ENCODE data around the gene APOC4. TPM values are rescaled to one million over a fixed set of nuclear protein-coding genes. Genes with fewer than 3 reads are reported as not detected.
A peak's percentile ranks its signal among the peaks of the same experiment; 100 is the strongest.

APOC4 gene
- total RNA-seq, 2 donors from 2014 or later: not detected

- no peak overlapping the region for H3K9ac ChIP-seq (ENCODE audit: low read depth in 2 of 2, low read length in 2 of 2)
- intact Hi-C loops (cut with DNase I): no loop called here
- H3K27me3 ChIP-seq: no peaks in the 10 kb centered on the region
- no peaks in the 10 kb centered on the region for H3K4me1 ChIP-seq
- H3K27ac ChIP-seq: no peak overlapping the region
- H3K9me3 ChIP-seq: no peaks in the 10 kb centered on the region
- H3K36me3 ChIP-seq: no peaks in the 10 kb centered on the region
- no peak for TF ChIP-seq CTCF (IDR thresholded peaks at IDR 0.05)
- DNase-seq: no peak
- no peak overlapping the region for H3K4me3 ChIP-seq
Observed at GRCh38 chr19:44947041-44947581, 5.1 kb downstream of the APOC4 start.

GRCh38 chr19:44948237-44948636, 6.2 kb downstream of the APOC4 start:
- H3K4me3 ChIP-seq: no peak overlapping the region
- intact Hi-C loops (cut with DNase I): no loop called here
- DNase-seq: no peak
- H3K27me3 ChIP-seq: no peaks in the 10 kb centered on the region
- no peak overlapping the region for H3K27ac ChIP-seq
- no peak for TF ChIP-seq CTCF (IDR thresholded peaks at IDR 0.05)
- no peaks in the 10 kb centered on the region for H3K9me3 ChIP-seq
- no peak overlapping the region for H3K9ac ChIP-seq (ENCODE audit: low read depth in 2 of 2, low read length in 2 of 2)
- no peaks in the 10 kb centered on the region for H3K4me1 ChIP-seq
- no peaks in the 10 kb centered on the region for H3K36me3 ChIP-seq

- H3K4me3 ChIP-seq: no peak overlapping the region
- TF ChIP-seq CTCF (IDR thresholded peaks at IDR 0.05): no peak
- H3K9me3 ChIP-seq: no peaks in the 10 kb centered on the region
- H3K9ac ChIP-seq (ENCODE audit: low read depth in 2 of 2, low read length in 2 of 2): no peak overlapping the region
- no peak for DNase-seq
- H3K4me1 ChIP-seq: peaks cover 2% of the 10 kb centered on the region
- no peak overlapping the region for H3K27ac ChIP-seq
- no peaks in the 10 kb centered on the region for H3K27me3 ChIP-seq
- H3K36me3 ChIP-seq: no peaks in the 10 kb centered on the region
- intact Hi-C loops (cut with DNase I): no loop called here
Observed at GRCh38 chr19:44948763-44949374, 6.8 kb downstream of the APOC4 start.

- no peaks in the 10 kb centered on the region for H3K36me3 ChIP-seq
- no peak overlapping the region for H3K27ac ChIP-seq
- no peaks in the 10 kb centered on the region for H3K9me3 ChIP-seq
- peaks cover 6% of the 10 kb centered on the region for H3K4me1 ChIP-seq
- H3K27me3 ChIP-seq: no peaks in the 10 kb centered on the region
- TF ChIP-seq CTCF (IDR thresholded peaks at IDR 0.05): no peak
- H3K4me3 ChIP-seq: no peak overlapping the region
- DNase-seq: no peak
- H3K9ac ChIP-seq (ENCODE audit: low read depth in 2 of 2, low read length in 2 of 2): no peak overlapping the region
- intact Hi-C loops (cut with DNase I): no loop called here
Observed at GRCh38 chr19:44949550-44949949, 7.5 kb downstream of the APOC4 start.

- DNase-seq: peak; percentile 72
- Histone ChIP-seq H3K27me3 (no peaks in the 10 kb centered on the region), H3K27ac (no peak overlapping the region), H3K36me3 (no peaks in the 10 kb centered on the region), H3K4me1 (peaks cover 11% of the 10 kb centered on the region), H3K9ac (ENCODE audit: low read depth in 2 of 2, low read length in 2 of 2) (peak overlapping the region in 1 of 2 donors; percentile 19), H3K9me3 (no peaks in the 10 kb centered on the region), H3K4me3 (no peak overlapping the region)
- intact Hi-C loops (cut with DNase I): loop anchor here (2.0 kb wide), 1 partner anchor 49 kb away; no protein-coding TSS in a partner anchor
- TF ChIP-seq CTCF (IDR thresholded peaks at IDR 0.05): peak; percentile 70
Observed at GRCh38 chr19:44951179-44952159, 9.4 kb downstream of the APOC4 start.

Data from colonic mucosa (tissue), 4 donors.